Measurements from ENCODE around the gene LARGE2. TPM values are rescaled to one million over a fixed set of nuclear protein-coding genes. Genes with fewer than 3 reads are reported as not detected.
A peak's percentile ranks its signal among the peaks of the same experiment; 100 is the strongest.

Gene LARGE2
- total and polyA plus RNA-seq, 2 of the 13 experiments (the other 11 are each of a cell fraction or from before 2014, with no cell fraction given): 8.5 to 21.6 TPM

GRCh38 chr11:45885274-45885920 is 37.1 kb upstream of the LARGE2 start, which contains the start of gene MAPK8IP1 (continued):
- TF ChIP-seq BCL3 (CRISPR knock-in tag; IDR thresholded peaks at IDR 0.05) (no peak), NCOA2 (CRISPR knock-in tag; IDR thresholded peaks at IDR 0.05) (0 out of 2 replicates have a peak, but pooled peaks have one; percentile 24), FOXC1 (CRISPR knock-in tag; IDR thresholded peaks at IDR 0.05; ENCODE audit: borderline replicate concordance) (no peak), STAT5B (CRISPR knock-in tag; IDR thresholded peaks at IDR 0.05) (no peak), ZNF580 (CRISPR knock-in tag; IDR thresholded peaks at IDR 0.05; ENCODE audit: borderline replicate concordance, low read depth) (peak; percentile 65; the same call in 1 of the 2 replicates), SP1 (IDR thresholded peaks at IDR 0.05) (no peak), SP1 (CRISPR knock-in tag; IDR thresholded peaks at IDR 0.05) (peak; percentile 74; the same call in 1 of the 2 replicates), BCL6 (CRISPR knock-in tag; IDR thresholded peaks at IDR 0.05) (peak; percentile 30; the same call in 1 of the 2 replicates), ZSCAN31 (CRISPR knock-in tag; IDR thresholded peaks at IDR 0.05; ENCODE audit: low read depth) (no peak), KLF11 (CRISPR knock-in tag; IDR thresholded peaks at IDR 0.05) (0 out of 2 replicates have a peak, but pooled peaks have one; percentile 64), ATF3 (CRISPR knock-in tag; IDR thresholded peaks at IDR 0.05) (no peak), ARID3A (IDR thresholded peaks at IDR 0.05; ENCODE audit: low read depth, low read length) (no peak), ZNF343 (CRISPR knock-in tag; IDR thresholded peaks at IDR 0.05) (no peak), TBX2 (CRISPR knock-in tag; IDR thresholded peaks at IDR 0.05; ENCODE audit: borderline replicate concordance) (no peak), ZNF205 (CRISPR knock-in tag; IDR thresholded peaks at IDR 0.05) (peak; percentile 68; the same call in 1 of the 2 replicates), NCOA5 (CRISPR knock-in tag; IDR thresholded peaks at IDR 0.05) (no peak), PHF20 (CRISPR knock-in tag; IDR thresholded peaks at IDR 0.05) (no peak; the same call in 1 of the 2 replicates), EHMT2 (IDR thresholded peaks at IDR 0.05; ENCODE audit: borderline replicate concordance, low read depth, low read length) (peak; percentile 75; the same call in 1 of the 2 replicates), ETV6 (CRISPR knock-in tag; conservative IDR thresholded peaks at IDR 0.05) (peak; percentile 56; the same call in 1 of the 2 replicates), TFE3 (CRISPR knock-in tag; IDR thresholded peaks at IDR 0.05) (peak; percentile 36; the same call in 1 of the 2 replicates), NR2F6 (IDR thresholded peaks at IDR 0.05) (no peak), NR2F6 (CRISPR knock-in tag; IDR thresholded peaks at IDR 0.05) (no peak), ZNF546 (CRISPR knock-in tag; conservative IDR thresholded peaks at IDR 0.05) (peak; percentile 51; the same call in 1 of the 2 replicates), ELF4 (CRISPR knock-in tag; IDR thresholded peaks at IDR 0.05; ENCODE audit: borderline replicate concordance) (no peak), HDAC2 (CRISPR knock-in tag; IDR thresholded peaks at IDR 0.05) (no peak; the same call in 1 of the 2 replicates), ZBTB43 (CRISPR knock-in tag; conservative IDR thresholded peaks at IDR 0.05) (0 out of 2 replicates have a peak, but pooled peaks have one; percentile 25)

All from HepG2 (cell line).